ENCODE measurements around the gene KAT2B. TPM values are rescaled to one million over a fixed set of nuclear protein-coding genes. Genes with fewer than 3 reads are reported as not detected.

The KAT2B gene
- total and polyA plus RNA-seq, 8 donors: 8.2 to 21.6 (median 14.9) TPM

DNA sequence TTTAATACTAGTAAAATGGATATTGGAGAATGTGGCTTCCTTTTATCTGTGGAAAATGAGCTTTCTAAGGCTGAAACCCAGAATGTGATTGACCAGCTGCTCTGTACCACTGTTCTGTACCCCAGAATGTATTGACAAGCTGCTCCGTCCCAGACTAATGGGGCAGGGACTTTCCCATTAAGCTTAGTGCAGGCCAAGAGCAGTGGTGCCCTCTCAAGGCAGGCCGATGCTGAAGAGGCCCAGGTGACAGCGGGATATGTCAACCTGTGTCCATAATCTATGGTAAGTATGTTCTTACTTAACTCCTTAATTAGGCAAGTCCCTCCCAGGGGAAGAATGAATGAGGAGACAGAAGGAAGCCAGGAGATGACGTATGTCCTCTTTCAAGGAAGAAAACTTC, 114.7 kb downstream of the KAT2B start:
- Histone ChIP-seq H3K4me1 (no peaks in the 10 kb centered on the region), H3K27ac (no peak overlapping the region), H3K27me3 (no peaks in the 10 kb centered on the region), H3K9me3 (no peaks in the 10 kb centered on the region), H3K36me3 (no peaks in the 10 kb centered on the region), H3K4me3 (no peak overlapping the region)
- ATAC-seq (no peak), DNase-seq (no peak), FAIRE-seq (no peak)
- WGBS, 2 donors: 92 to 97% methylated on average over 4 of the region's 4 CpGs
- TF ChIP-seq, protein P1, sequence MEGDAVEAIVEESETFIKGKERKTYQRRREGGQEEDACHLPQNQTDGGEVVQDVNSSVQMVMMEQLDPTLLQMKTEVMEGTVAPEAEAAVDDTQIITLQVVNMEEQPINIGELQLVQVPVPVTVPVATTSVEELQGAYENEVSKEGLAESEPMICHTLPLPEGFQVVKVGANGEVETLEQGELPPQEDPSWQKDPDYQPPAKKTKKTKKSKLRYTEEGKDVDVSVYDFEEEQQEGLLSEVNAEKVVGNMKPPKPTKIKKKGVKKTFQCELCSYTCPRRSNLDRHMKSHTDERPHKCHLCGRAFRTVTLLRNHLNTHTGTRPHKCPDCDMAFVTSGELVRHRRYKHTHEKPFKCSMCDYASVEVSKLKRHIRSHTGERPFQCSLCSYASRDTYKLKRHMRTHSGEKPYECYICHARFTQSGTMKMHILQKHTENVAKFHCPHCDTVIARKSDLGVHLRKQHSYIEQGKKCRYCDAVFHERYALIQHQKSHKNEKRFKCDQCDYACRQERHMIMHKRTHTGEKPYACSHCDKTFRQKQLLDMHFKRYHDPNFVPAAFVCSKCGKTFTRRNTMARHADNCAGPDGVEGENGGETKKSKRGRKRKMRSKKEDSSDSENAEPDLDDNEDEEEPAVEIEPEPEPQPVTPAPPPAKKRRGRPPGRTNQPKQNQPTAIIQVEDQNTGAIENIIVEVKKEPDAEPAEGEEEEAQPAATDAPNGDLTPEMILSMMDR (IDR thresholded peaks at IDR 0.05): no peak
- intact Hi-C loops (cut with DNase I): no loop called here

DNA sequence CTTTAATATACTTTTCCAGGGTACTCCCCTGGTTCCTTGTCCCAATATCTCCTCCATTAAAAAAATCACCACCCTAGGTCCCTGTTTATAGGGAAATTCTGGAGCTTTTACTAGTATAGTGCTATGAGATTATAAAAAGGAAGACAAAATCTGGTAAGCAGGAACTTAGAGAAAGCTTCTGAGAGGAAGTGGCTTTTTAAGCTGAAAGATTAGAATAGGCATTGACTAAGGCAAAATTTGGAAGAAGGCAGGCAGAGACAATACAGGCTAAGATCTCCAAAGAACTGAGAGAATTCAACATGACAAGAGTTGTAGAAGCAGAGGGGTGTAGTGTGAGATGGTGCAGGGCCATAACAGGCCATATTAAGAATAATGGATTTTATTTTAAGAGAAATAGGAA, 120.0 kb downstream of the KAT2B start:
- ATAC-seq (no peak), DNase-seq (no peak), FAIRE-seq (no peak)
- TF ChIP-seq, protein P1 (IDR thresholded peaks at IDR 0.05): no peak
- H3K4me1 ChIP-seq: peaks cover 0 to 6% (median 0%) of the 10 kb centered on the region in 3 donors
- no peaks in the 10 kb centered on the region for H3K9me3 ChIP-seq
- no peak overlapping the region for H3K27ac ChIP-seq
- intact Hi-C loops (cut with DNase I): no loop called here
- H3K36me3 ChIP-seq: no peaks in the 10 kb centered on the region
- H3K27me3 ChIP-seq: no peaks in the 10 kb centered on the region
- no peak overlapping the region for H3K4me3 ChIP-seq

DNA sequence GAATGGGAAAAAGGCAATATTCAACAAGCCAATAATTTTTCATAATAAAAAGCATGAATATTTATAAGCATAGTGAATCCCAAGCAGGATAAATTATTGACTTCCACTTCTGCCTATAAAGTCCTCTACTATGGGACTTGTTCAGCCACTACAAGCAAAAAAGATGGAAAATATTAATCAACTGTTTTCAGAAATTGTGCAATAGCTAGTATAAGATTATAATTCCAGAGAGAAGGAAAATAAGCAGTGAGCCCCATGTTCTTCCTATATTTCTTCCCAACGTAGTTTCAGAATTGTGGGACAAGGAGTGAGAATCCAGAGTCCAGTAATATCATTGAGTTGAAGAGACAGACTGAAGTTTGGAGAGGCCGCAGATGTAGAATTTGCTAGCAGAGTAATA, 121.5 kb downstream of the KAT2B start:
- Histone ChIP-seq H3K4me3 (no peak overlapping the region), H3K4me1 (peaks cover 0 to 9% (median 0%) of the 10 kb centered on the region in 3 donors), H3K9me3 (no peaks in the 10 kb centered on the region), H3K27ac (no peak overlapping the region), H3K36me3 (no peaks in the 10 kb centered on the region), H3K27me3 (no peaks in the 10 kb centered on the region)
- WGBS, 2 donors: 95 to 98% methylated on average over 2 of the region's 2 CpGs
- FAIRE-seq: no peak
- TF ChIP-seq, protein P1 (IDR thresholded peaks at IDR 0.05): no peak
- no peak for ATAC-seq
- intact Hi-C loops (cut with DNase I): no loop called here
- no peak for DNase-seq

DNA sequence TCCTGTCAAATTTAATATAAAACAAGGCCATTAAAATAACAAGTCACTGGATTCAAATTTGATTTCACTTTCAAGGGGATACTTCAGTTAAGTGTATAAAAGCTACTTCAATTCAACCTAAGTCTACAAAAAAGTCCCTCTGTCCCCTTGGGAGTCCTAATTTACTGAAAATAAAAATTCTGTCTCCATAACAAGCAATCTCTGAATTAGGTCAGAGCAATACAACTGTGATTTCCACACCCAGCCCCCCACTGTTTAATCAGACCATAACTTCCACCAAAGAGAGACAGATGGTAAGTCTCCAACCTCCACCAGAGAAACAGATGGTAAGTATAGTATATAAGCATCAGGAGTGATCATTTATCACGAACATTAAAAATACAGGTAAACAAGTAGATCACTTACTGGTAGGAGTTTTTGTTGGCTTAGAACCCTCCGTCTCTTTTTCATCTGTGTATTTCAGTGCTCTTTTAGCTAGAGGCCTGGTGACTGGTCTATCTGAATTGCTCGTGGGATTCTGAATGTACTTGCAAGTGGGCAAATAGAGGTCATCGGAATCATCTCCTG, 133.7 kb downstream of the KAT2B start:
- Histone ChIP-seq H3K9me3 (no peaks in the 10 kb centered on the region), H3K4me1 (no peaks in the 10 kb centered on the region), H3K27me3 (no peaks in the 10 kb centered on the region), H3K27ac (no peak overlapping the region), H3K36me3 (no peaks in the 10 kb centered on the region), H3K4me3 (no peak overlapping the region)
- DNase-seq (no peak), ATAC-seq (peak in 2 of 4 donors; percentile 39 to 50), FAIRE-seq (no peak)
- TF ChIP-seq, protein P1 (IDR thresholded peaks at IDR 0.05): no peak
- intact Hi-C loops (cut with DNase I): no loop called here
- WGBS, 2 donors: 89 to 91% methylated on average over 4 of the region's 4 CpGs

DNA sequence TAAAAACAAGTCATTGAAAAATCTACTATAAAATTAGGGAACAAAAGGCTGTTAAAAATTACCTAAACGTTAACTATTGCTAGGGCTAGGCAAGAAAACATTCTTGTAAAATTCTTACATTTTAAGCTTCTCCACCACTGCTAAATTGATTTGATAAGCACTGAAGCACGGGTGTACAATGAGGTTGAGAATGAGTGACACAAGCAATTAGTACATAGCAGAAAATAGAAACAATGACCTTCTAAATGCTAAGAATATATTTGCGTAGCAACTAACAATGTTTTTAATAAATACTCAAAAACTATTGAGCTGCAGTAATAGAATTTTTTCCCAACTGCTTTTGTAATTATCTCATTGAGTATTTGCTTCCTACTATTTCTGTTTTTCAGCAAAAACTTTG, 141.0 kb downstream of the KAT2B start:
- Histone ChIP-seq H3K4me3 (no peak overlapping the region), H3K27ac (no peak overlapping the region), H3K36me3 (no peaks in the 10 kb centered on the region), H3K9me3 (no peaks in the 10 kb centered on the region), H3K27me3 (no peaks in the 10 kb centered on the region), H3K4me1 (peaks cover 0 to 9% (median 5%) of the 10 kb centered on the region in 3 donors)
- TF ChIP-seq, protein P1 (IDR thresholded peaks at IDR 0.05): no peak
- FAIRE-seq (no peak), DNase-seq (no peak), ATAC-seq (no peak)
- intact Hi-C loops (cut with DNase I): loop anchor here in 1 of 3 donors (10.0 kb wide), 1 partner anchor 146 kb away; no protein-coding TSS in a partner anchor
- 55 to 56% methylated on average over 3 of the region's 3 CpGs for WGBS, 2 donors
